Osteoblast (primary cell): ENCODE measurements around the gene TTC28. TPM values are rescaled to one million over a fixed set of nuclear protein-coding genes. Genes with fewer than 3 reads are reported as not detected.

ENCODE experiments used
- DNase-seq: peaks from one replicate; pipeline ENCODE4 v3.0.0; 2011; ENCODE audit warnings: low spot score, mixed read lengths; ENCODE audit not compliant: insufficient read length; ENCODE audit errors: missing footprints
- H2AFZ ChIP-seq: 2 replicates; pipeline ENCODE4 v1.6.0; 2011; ENCODE audit warnings: mild to moderate bottlenecking, low read length
- H3K27ac ChIP-seq: 2 replicates; pipeline ENCODE4 v1.5.1; 2011; ENCODE audit warnings: mild to moderate bottlenecking, low read depth, low read length, moderate library complexity
- H3K27me3 ChIP-seq: 2 replicates; pipeline ENCODE4 v1.6.0; 2012; ENCODE audit warnings: mild to moderate bottlenecking, control low read depth, inconsistent platforms, low read length, moderate library complexity; ENCODE audit not compliant: insufficient read depth
- H3K36me3 ChIP-seq: 2 replicates; pipeline ENCODE4 v1.5.1; 2011; ENCODE audit warnings: mild to moderate bottlenecking, low read length, control low read depth, moderate library complexity; ENCODE audit not compliant: insufficient read depth
- H3K4me1 ChIP-seq: 2 replicates; pipeline ENCODE4 v1.5.1; 2011; ENCODE audit warnings: mild to moderate bottlenecking, low read length, control low read depth, moderate library complexity; ENCODE audit not compliant: insufficient read depth
- H3K4me2 ChIP-seq: 2 replicates; pipeline ENCODE4 v1.6.0; 2011; ENCODE audit warnings: mild to moderate bottlenecking, low read length; ENCODE audit not compliant: insufficient read depth
- H3K4me3 ChIP-seq: fragments of 200-600 bp; sonication (generic); 3 replicates; pipeline ENCODE4 v1.5.1; 2012; ENCODE audit warnings: mild to moderate bottlenecking, low read length, inconsistent platforms; ENCODE audit not compliant: insufficient read depth
- H3K79me2 ChIP-seq: 2 replicates; pipeline ENCODE4 v1.6.0; 2012; ENCODE audit warnings: mild to moderate bottlenecking, low read length, control low read depth, inconsistent platforms; ENCODE audit not compliant: insufficient read depth
- H3K9me3 ChIP-seq: 2 replicates; pipeline ENCODE4 v1.5.1; 2011; ENCODE audit warnings: low read depth, low read length, control low read depth
- H4K20me1 ChIP-seq: 2 replicates; pipeline ENCODE4 v1.6.0; 2012; ENCODE audit warnings: mild to moderate bottlenecking, low read length, control low read depth; ENCODE audit not compliant: insufficient read depth
- total RNA-seq: library from RNA; depleted of rRNA; stranded (reverse); fragments of >200 nt; gene quantifications from 2 replicates; pipeline ENCODE4 v1.2.3, GENCODE V29; 2012
- TF ChIP-seq, protein P1 (sequence below): IDR thresholded peaks from 2 replicates; pipeline ENCODE4 v1.5.1; 2011; ENCODE audit warnings: mild to moderate bottlenecking, low read depth, low read length, moderate library complexity; ENCODE audit errors: extremely low read depth

TTC28 gene
- total RNA-seq, 1 donor = 48.1 TPM

GRCh38 chr22:28316014-28316413 lies 363.6 kb downstream of the TTC28 start:
- H3K4me3 ChIP-seq = no peak overlapping the region
- no peaks in the 10 kb centered on the region for H3K9me3 ChIP-seq

GRCh38 chr22:28314959-28315358 lies 364.7 kb downstream of the TTC28 start:
- Histone ChIP-seq H3K27ac (no peak overlapping the region), H3K4me2 (no peak overlapping the region), H4K20me1 (no peaks in the 10 kb centered on the region), H2AFZ (no peak overlapping the region), H3K36me3 (no peaks in the 10 kb centered on the region), H3K9me3 (no peaks in the 10 kb centered on the region), H3K27me3 (no peaks in the 10 kb centered on the region), H3K79me2 (no peaks in the 10 kb centered on the region), H3K4me3 (no peak overlapping the region), H3K4me1 (no peaks in the 10 kb centered on the region)
- no peak for DNase-seq
- TF ChIP-seq, protein P1, sequence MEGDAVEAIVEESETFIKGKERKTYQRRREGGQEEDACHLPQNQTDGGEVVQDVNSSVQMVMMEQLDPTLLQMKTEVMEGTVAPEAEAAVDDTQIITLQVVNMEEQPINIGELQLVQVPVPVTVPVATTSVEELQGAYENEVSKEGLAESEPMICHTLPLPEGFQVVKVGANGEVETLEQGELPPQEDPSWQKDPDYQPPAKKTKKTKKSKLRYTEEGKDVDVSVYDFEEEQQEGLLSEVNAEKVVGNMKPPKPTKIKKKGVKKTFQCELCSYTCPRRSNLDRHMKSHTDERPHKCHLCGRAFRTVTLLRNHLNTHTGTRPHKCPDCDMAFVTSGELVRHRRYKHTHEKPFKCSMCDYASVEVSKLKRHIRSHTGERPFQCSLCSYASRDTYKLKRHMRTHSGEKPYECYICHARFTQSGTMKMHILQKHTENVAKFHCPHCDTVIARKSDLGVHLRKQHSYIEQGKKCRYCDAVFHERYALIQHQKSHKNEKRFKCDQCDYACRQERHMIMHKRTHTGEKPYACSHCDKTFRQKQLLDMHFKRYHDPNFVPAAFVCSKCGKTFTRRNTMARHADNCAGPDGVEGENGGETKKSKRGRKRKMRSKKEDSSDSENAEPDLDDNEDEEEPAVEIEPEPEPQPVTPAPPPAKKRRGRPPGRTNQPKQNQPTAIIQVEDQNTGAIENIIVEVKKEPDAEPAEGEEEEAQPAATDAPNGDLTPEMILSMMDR = no peak

More at GRCh38 chr22:28316014-28316413, 363.6 kb downstream of the TTC28 start:
- no peaks in the 10 kb centered on the region for H3K27me3 ChIP-seq
- no peaks in the 10 kb centered on the region for H4K20me1 ChIP-seq
- DNase-seq = no peak
- no peaks in the 10 kb centered on the region for H3K79me2 ChIP-seq
- H3K4me2 ChIP-seq = no peak overlapping the region
- TF ChIP-seq, protein P1 = no peak
- H3K4me1 ChIP-seq = no peaks in the 10 kb centered on the region
- no peak overlapping the region for H2AFZ ChIP-seq
- no peaks in the 10 kb centered on the region for H3K36me3 ChIP-seq
- no peak overlapping the region for H3K27ac ChIP-seq

- Histone ChIP-seq H2AFZ (no peak overlapping the region), H3K79me2 (no peaks in the 10 kb centered on the region), H3K4me1 (no peaks in the 10 kb centered on the region), H4K20me1 (no peaks in the 10 kb centered on the region), H3K27me3 (no peaks in the 10 kb centered on the region), H3K4me2 (no peak overlapping the region), H3K36me3 (no peaks in the 10 kb centered on the region), H3K27ac (no peak overlapping the region), H3K9me3 (no peaks in the 10 kb centered on the region), H3K4me3 (no peak overlapping the region)
- no peak for DNase-seq
- TF ChIP-seq, protein P1 = no peak
Observed at GRCh38 chr22:28310299-28310698, 369.3 kb downstream of the TTC28 start.

DNA sequence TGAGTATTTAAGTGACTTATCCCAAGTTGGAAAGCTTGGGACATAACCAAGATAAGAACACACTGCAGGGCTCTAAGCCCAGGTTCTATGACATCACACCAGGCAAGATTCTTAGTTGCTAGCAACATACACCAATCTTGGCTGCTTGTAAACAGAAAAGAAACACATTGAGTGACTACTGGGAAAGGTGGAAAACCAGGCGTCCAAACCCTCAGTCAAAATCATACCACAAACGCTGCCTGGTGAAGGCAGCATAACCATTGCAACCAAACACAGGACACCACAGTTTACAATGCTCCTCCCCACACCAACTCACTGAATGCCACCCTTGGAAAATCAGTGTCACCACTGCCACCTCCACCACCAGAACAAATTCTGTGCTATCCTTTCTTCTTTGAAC lies 379.9 kb downstream of the TTC28 start:
- Histone ChIP-seq H3K4me3 (no peak overlapping the region), H3K4me1 (no peaks in the 10 kb centered on the region), H3K4me2 (no peak overlapping the region), H4K20me1 (no peaks in the 10 kb centered on the region), H3K9me3 (no peaks in the 10 kb centered on the region), H3K27ac (no peak overlapping the region), H3K27me3 (no peaks in the 10 kb centered on the region), H3K36me3 (no peaks in the 10 kb centered on the region), H2AFZ (no peak overlapping the region), H3K79me2 (no peaks in the 10 kb centered on the region)
- DNase-seq = no peak
- TF ChIP-seq, protein P1 = no peak
